H1 (cell line): ENCODE measurements around the gene LZTFL1. TPM values are rescaled to one million over a fixed set of nuclear protein-coding genes. Genes with fewer than 3 reads are reported as not detected.
"Not testable (repeated sequence)": the region's sequence is repeated elsewhere in the genome, so short reads cannot be mapped to it uniquely, and the experiment has no call there.

Source experiments
- CTCF ChIA-PET: fragments of 300-600 bp; sonication (Branson Sonifier 250); formaldehyde crosslinking; loops from one replicate; lab custom pipeline; 2021; ENCODE audit not compliant: partially characterized antibody; lab: Charles Lee
- POLR2A ChIA-PET: fragments of 300-600 bp; sonication (Branson Sonifier 250); formaldehyde crosslinking; loops from one replicate; lab custom pipeline; 2021; ENCODE audit warnings: inconsistent platforms; ENCODE audit not compliant: partially characterized antibody; lab: Charles Lee
- DNase-seq, 2 experiments: peaks; one replicate each; pipeline versions ENCODE4 v3.0.0 to v3.0.0-alpha.2; 2010 to 2022; ENCODE audit warnings: low spot score in 2 of 2, low read depth in 1 of 2, mixed read lengths in 1 of 2
- FAIRE-seq: peaks from 2 replicates; lab custom pipeline; 2011; peaks lifted over from hg19 to GRCh38; lab: Jason Lieb, UNC
- H2AFZ ChIP-seq: 2 replicates; pipeline ENCODE4 v1.8.1; 2012; ENCODE audit warnings: low read length, inconsistent platforms
- H2AK5ac ChIP-seq: 2 replicates; pipeline ENCODE4 v1.6.1; 2013; ENCODE audit warnings: low read depth, low read length
- H2BK120ac ChIP-seq: replicated peaks from 2 replicates; pipeline ENCODE3; 2013; ENCODE audit warnings: low read depth, low read length, inconsistent platforms
- H2BK12ac ChIP-seq: 2 replicates; pipeline ENCODE4 v1.6.1; 2013; ENCODE audit warnings: low read depth, low read length
- H2BK15ac ChIP-seq: 2 replicates; pipeline ENCODE4 v1.6.1; 2013; ENCODE audit warnings: low read length
- H2BK20ac ChIP-seq: 2 replicates; pipeline ENCODE4 v1.6.1; 2013; ENCODE audit warnings: low read length
- H2BK5ac ChIP-seq: 2 replicates; pipeline ENCODE4 v1.6.1; 2013; ENCODE audit warnings: low read depth, low read length
- H3K14ac ChIP-seq: 2 replicates; pipeline ENCODE4 v1.6.1; 2013; ENCODE audit warnings: inconsistent platforms; ENCODE audit not compliant: insufficient read length
- H3K18ac ChIP-seq: 2 replicates; pipeline ENCODE4 v1.6.1; 2013; ENCODE audit warnings: low read length; ENCODE audit errors: extremely low read depth
- H3K23ac ChIP-seq: 2 replicates; pipeline ENCODE4 v1.6.1; 2013; ENCODE audit warnings: inconsistent platforms; ENCODE audit not compliant: insufficient read length
- H3K23me2 ChIP-seq: 2 replicates; pipeline ENCODE4 v1.6.1; 2013; ENCODE audit warnings: low read depth, low read length
- H3K27ac ChIP-seq: 2 replicates; pipeline ENCODE4 v1.6.1; 2011; ENCODE audit warnings: low read depth, low read length, inconsistent platforms
- H3K27me3 ChIP-seq, 4 experiments: replicated peaks in 1 of 4; 1 replicate in 1 of 4; 2 replicates in 3 of 4; pipeline versions ENCODE4 v1.6.1 to v1.8.1; 2011 to 2013; ENCODE audit warnings: low read length in 3 of 4, mild to moderate bottlenecking in 3 of 4, inconsistent platforms in 2 of 4, mixed read lengths in 2 of 4, moderate library complexity in 1 of 4; ENCODE audit not compliant: control insufficient read depth in 3 of 4, insufficient read depth in 3 of 4; ENCODE audit errors: extremely low read depth in 1 of 4
- H3K36me3 ChIP-seq, 4 experiments: 2 replicates each; pipeline versions ENCODE4 v1.6.1 to v1.8.1; 2011 to 2013; ENCODE audit warnings: mild to moderate bottlenecking in 4 of 4, low read length in 3 of 4, moderate library complexity in 2 of 4, control low read depth in 1 of 4, inconsistent platforms in 1 of 4; ENCODE audit not compliant: insufficient read depth in 4 of 4, control insufficient read depth in 2 of 4
- H3K4ac ChIP-seq: replicated peaks from 2 replicates; pipeline ENCODE3; 2013; ENCODE audit warnings: low read length, low read depth, mixed read lengths, inconsistent platforms; ENCODE audit not compliant: insufficient read length
- H3K4me1 ChIP-seq, 4 experiments: replicated peaks in 1 of 4; 1 replicate in 1 of 4; 2 replicates in 3 of 4; pipeline versions ENCODE4 v1.6.1 to v1.8.1; 2011 to 2013; ENCODE audit warnings: low read length in 3 of 4, inconsistent platforms in 2 of 4, mixed read lengths in 1 of 4; ENCODE audit not compliant: insufficient read depth in 4 of 4, control insufficient read depth in 3 of 4
- H3K4me2 ChIP-seq, 2 experiments: 2 replicates each; pipeline versions ENCODE4 v1.6.1 to v1.8.1; 2011 to 2013; ENCODE audit warnings: low read depth in 2 of 2, low read length in 2 of 2, control low read depth in 1 of 2, inconsistent platforms in 1 of 2, mild to moderate bottlenecking in 1 of 2; ENCODE audit not compliant: insufficient read depth in 1 of 2
- H3K4me3 ChIP-seq, 4 experiments: fragments of 200-600, 300-600 bp in 1 of 4; sonication (generic), shearing (Covaris generic), sonication (Bioruptor Twin) in 1 of 4; 2 replicates each; pipeline versions ENCODE4 v1.5.1 to v1.8.1; 2011 to 2016; ENCODE audit warnings: low read length in 4 of 4, low read depth in 3 of 4, control low read depth in 2 of 4, inconsistent platforms in 2 of 4, mild to moderate bottlenecking in 2 of 4, mixed read lengths in 1 of 4, moderate library complexity in 1 of 4; ENCODE audit not compliant: insufficient read depth in 2 of 4; ENCODE audit errors: extremely low read depth in 1 of 4
- H3K56ac ChIP-seq: replicated peaks from 2 replicates; pipeline ENCODE3; 2013; ENCODE audit warnings: low read depth, mild to moderate bottlenecking, mixed read lengths, low read length, inconsistent platforms; ENCODE audit not compliant: insufficient read length
- H3K79me1 ChIP-seq: 2 replicates; pipeline ENCODE4 v1.6.1; 2013; ENCODE audit warnings: low read depth, low read length, control low read depth
- H3K79me2 ChIP-seq, 2 experiments: 2 replicates each; pipeline versions ENCODE4 v1.6.1 to v1.8.1; 2012 to 2013; ENCODE audit warnings: low read length in 2 of 2, mild to moderate bottlenecking in 2 of 2, inconsistent platforms in 1 of 2; ENCODE audit not compliant: insufficient read depth in 2 of 2, control insufficient read depth in 1 of 2
- H3K9ac ChIP-seq, 4 experiments: replicated peaks in 1 of 4; 1 replicate in 1 of 4; 2 replicates in 3 of 4; pipeline versions ENCODE4 v1.6.1 to v1.8.1; 2011 to 2013; ENCODE audit warnings: low read depth in 3 of 4, low read length in 3 of 4, control low read depth in 2 of 4, mild to moderate bottlenecking in 2 of 4, moderate library complexity in 2 of 4, inconsistent platforms in 1 of 4; ENCODE audit errors: extremely low read depth in 1 of 4
- H3K9me3 ChIP-seq, 2 experiments: 2 replicates each; pipeline versions ENCODE4 v1.6.1 to v1.8.1; 2012 to 2013; ENCODE audit warnings: mild to moderate bottlenecking in 2 of 2, moderate library complexity in 2 of 2, control low read depth in 1 of 2, inconsistent platforms in 1 of 2, low read depth in 1 of 2, low read length in 1 of 2, mixed read lengths in 1 of 2; ENCODE audit not compliant: insufficient read depth in 2 of 2
- H4K20me1 ChIP-seq, 2 experiments: replicated peaks in 1 of 2; 2 replicates each; pipeline versions ENCODE3 to v1.8.1; 2011 to 2013; ENCODE audit warnings: inconsistent platforms in 2 of 2, low read length in 2 of 2, mild to moderate bottlenecking in 1 of 2; ENCODE audit not compliant: insufficient read depth in 2 of 2, control insufficient read depth in 1 of 2
- H4K5ac ChIP-seq: 2 replicates; pipeline ENCODE4 v1.6.1; 2013; ENCODE audit warnings: low read length, low read depth, mixed read lengths, inconsistent platforms; ENCODE audit not compliant: insufficient read length
- H4K8ac ChIP-seq: 2 replicates; pipeline ENCODE4 v1.8.0; 2013; ENCODE audit warnings: mild to moderate bottlenecking, moderate library complexity, low read length, inconsistent platforms; ENCODE audit not compliant: insufficient read depth; ENCODE audit errors: extremely low read depth
- H4K91ac ChIP-seq: replicated peaks from 2 replicates; pipeline ENCODE3; 2013; ENCODE audit warnings: low read length, mixed read lengths, inconsistent platforms; ENCODE audit not compliant: insufficient read length
- PHF8 ChIP-seq: fragments of 200-600 bp; sonication (generic); conservative IDR thresholded peaks from 2 replicates; pipeline ENCODE4 v1.7.1; 2012; ENCODE audit warnings: low read depth, mild to moderate bottlenecking, inconsistent platforms, low read length, moderate library complexity
- WGBS, 2 experiments: shearing (Covaris generic) in 1 of 2; methylation state at CpG; one replicate each; pipeline versions ENCODE4 v1.1.6 to v1.1.7; 2013 to 2015; ENCODE audit warnings: low lambda C conversion rate in 2 of 2, mixed read lengths in 2 of 2, inconsistent platforms in 1 of 2, low coverage in 1 of 2, missing lambda C conversion rate in 1 of 2; ENCODE audit not compliant: insufficient replicate concordance in 2 of 2, insufficient coverage in 1 of 2, insufficient read length in 1 of 2; ENCODE audit errors: extremely low coverage in 1 of 2, missing lambda C conversion rate in 1 of 2; 5-methylcytosine and 5-hydroxymethylcytosine counted together
- polyA plus RNA-seq, 7 experiments: library from polyadenylated mRNA; depleted of rRNA in 3 of 7; stranded (reverse) in 5 of 7; unstranded in 2 of 7; fragments of >200 nt in 5 of 7; fragments of 200-250 nt in 2 of 7; gene quantifications; 1 replicate in 5 of 7; 2 replicates in 1 of 7; 4 replicates in 1 of 7; pipeline versions ENCODE4 v1.2.1 to v1.2.3, GENCODE V29; 2011 to 2013; ENCODE audit warnings: missing spikeins in 2 of 7, mixed read lengths in 2 of 7
- total RNA-seq: library from RNA; stranded (reverse); fragmentation: NEBNext Ultra II Directional; extraction: Animal tissue kit (Norgen Biotek cat#: 25700); gene quantifications from 2 replicates; pipeline ENCODE4 v1.2.1, GENCODE V29; 2021

LZTFL1 gene
- total and polyA plus RNA-seq, 2 of the 8 experiments (the other 6 are each of a cell fraction or from before 2014, with no cell fraction given) = 8.7 to 11.5 TPM

GRCh38 chr3:45858809-45859543, 17.1 kb upstream of the LZTFL1 start (continued):
- no peak for TF ChIP-seq PHF8

GRCh38 chr3:45857024-45857423, 15.1 kb upstream of the LZTFL1 start:
- not testable (repeated sequence) for H2BK120ac ChIP-seq, H3K27me3 ChIP-seq
- 98% methylated on average over 2 of the region's 2 CpGs; no CpG with 5 or more reads in 1 of the 2 experiments for WGBS, 2 experiments

More at GRCh38 chr3:45857024-45857423, 15.1 kb upstream of the LZTFL1 start:
- H2BK5ac ChIP-seq, POLR2A ChIA-PET, H2BK20ac ChIP-seq, H3K79me1 ChIP-seq, H3K9ac ChIP-seq, H2BK15ac ChIP-seq, H4K8ac ChIP-seq, H3K79me2 ChIP-seq, H3K27ac ChIP-seq, H2AK5ac ChIP-seq, H2BK12ac ChIP-seq, H3K18ac ChIP-seq, H4K5ac ChIP-seq, H3K4me2 ChIP-seq, H3K56ac ChIP-seq, H3K14ac ChIP-seq, H3K4me1 ChIP-seq, H3K23ac ChIP-seq, H3K23me2 ChIP-seq, H3K4ac ChIP-seq, H3K4me3 ChIP-seq, H4K91ac ChIP-seq, H4K20me1 ChIP-seq, DNase-seq, H2AFZ ChIP-seq, H3K9me3 ChIP-seq, H3K36me3 ChIP-seq, FAIRE-seq: not testable (repeated sequence)
- CTCF ChIA-PET = interaction anchor here (0.6 to 0.7 kb wide), 2 partner anchors 10 to 127 kb away, joined by 3 read pairs; no protein-coding TSS in a partner anchor
